OCI-LY1 (cell line): Measurements from ENCODE around the gene BLVRA.

Experiments
- H2AFZ ChIP-seq: fragments of 200-600 bp; sonication (generic), shearing (Covaris generic); 2 replicates; pipeline ENCODE4 v1.6.0; 2014; ENCODE audit warnings: antibody characterized with exemption, mild to moderate bottlenecking, low read length
- H3F3A ChIP-seq: fragments of 200-600 bp; sonication (generic), shearing (Covaris generic); 2 replicates; pipeline ENCODE4 v1.6.0; 2014; ENCODE audit warnings: mild to moderate bottlenecking, antibody characterized with exemption, low read length, moderate library complexity; ENCODE audit not compliant: insufficient read depth
- H3K27ac ChIP-seq: fragments of 200-600 bp; sonication (generic); 2 replicates; pipeline ENCODE4 v1.5.1; 2014; ENCODE audit warnings: low read length, mixed run types, mild to moderate bottlenecking, low read depth; ENCODE audit not compliant: poor library complexity, severe bottlenecking
- H3K27me3 ChIP-seq: fragments of 200-600 bp; sonication (generic); 2 replicates; pipeline ENCODE4 v1.6.0; 2014; ENCODE audit warnings: antibody characterized with exemption, mild to moderate bottlenecking, low read length, moderate library complexity; ENCODE audit not compliant: insufficient read depth
- H3K36me3 ChIP-seq: fragments of 200-600 bp; sonication (generic); 2 replicates; pipeline ENCODE4 v1.6.1; 2014; ENCODE audit warnings: mild to moderate bottlenecking, antibody characterized with exemption, low read length, moderate library complexity, mixed read lengths; ENCODE audit not compliant: insufficient read depth
- H3K4me1 ChIP-seq: fragments of 200-600 bp; sonication (generic); 2 replicates; pipeline ENCODE4 v1.5.1; 2014; ENCODE audit warnings: mild to moderate bottlenecking, low read length, moderate library complexity; ENCODE audit not compliant: insufficient read depth, severe bottlenecking
- H3K4me2 ChIP-seq: fragments of 200-600 bp; sonication (generic), shearing (Covaris generic); 2 replicates; pipeline ENCODE4 v1.6.1; 2014; ENCODE audit warnings: low read length
- H3K4me3 ChIP-seq: fragments of 200-600 bp; sonication (generic); 2 replicates; pipeline ENCODE4 v1.5.1; 2014; ENCODE audit warnings: low read length, low read depth, mild to moderate bottlenecking, mixed read lengths; ENCODE audit not compliant: poor library complexity, severe bottlenecking
- H3K79me2 ChIP-seq: fragments of 200-600 bp; shearing (Covaris generic); 2 replicates; pipeline ENCODE4 v1.6.1; 2016; ENCODE audit warnings: mixed run types, low read length, mixed read lengths; ENCODE audit not compliant: insufficient read depth
- H3K9ac ChIP-seq: fragments of 200-600 bp; sonication (generic), shearing (Covaris generic); 2 replicates; pipeline ENCODE4 v1.6.1; 2014; ENCODE audit warnings: mild to moderate bottlenecking, low read length, mixed read lengths
- H3K9me2 ChIP-seq: fragments of 200-600 bp; sonication (generic), shearing (Covaris generic); 2 replicates; pipeline ENCODE4 v1.6.1; 2014; ENCODE audit warnings: low read depth, mild to moderate bottlenecking, low read length, mixed read lengths
- H3K9me3 ChIP-seq: fragments of 200-600 bp; shearing (Covaris generic); 2 replicates; pipeline ENCODE4 v1.6.1; 2014; ENCODE audit warnings: low read length, mixed read lengths
- H4K20me1 ChIP-seq: fragments of 200-600 bp; sonication (generic), shearing (Covaris generic); 2 replicates; pipeline ENCODE4 v1.6.0; 2016; ENCODE audit warnings: mild to moderate bottlenecking, low read length; ENCODE audit not compliant: insufficient read depth
- EZH2 ChIP-seq: fragments of 200-600 bp; sonication (generic), shearing (Covaris generic); IDR thresholded peaks from 2 replicates; pipeline ENCODE4 v1.8.0; 2017; ENCODE audit warnings: borderline replicate concordance, mixed run types, mild to moderate bottlenecking, antibody characterized with exemption, low read length, moderate library complexity, mixed read lengths
- TF ChIP-seq, protein P1 (sequence below): fragments of 200-600 bp; sonication (generic), shearing (Covaris generic); IDR thresholded peaks from 2 replicates; pipeline ENCODE4 v1.5.1; 2017; ENCODE audit warnings: mild to moderate bottlenecking, antibody characterized with exemption, low read length, moderate library complexity, mixed read lengths

Gene BLVRA

DNA sequence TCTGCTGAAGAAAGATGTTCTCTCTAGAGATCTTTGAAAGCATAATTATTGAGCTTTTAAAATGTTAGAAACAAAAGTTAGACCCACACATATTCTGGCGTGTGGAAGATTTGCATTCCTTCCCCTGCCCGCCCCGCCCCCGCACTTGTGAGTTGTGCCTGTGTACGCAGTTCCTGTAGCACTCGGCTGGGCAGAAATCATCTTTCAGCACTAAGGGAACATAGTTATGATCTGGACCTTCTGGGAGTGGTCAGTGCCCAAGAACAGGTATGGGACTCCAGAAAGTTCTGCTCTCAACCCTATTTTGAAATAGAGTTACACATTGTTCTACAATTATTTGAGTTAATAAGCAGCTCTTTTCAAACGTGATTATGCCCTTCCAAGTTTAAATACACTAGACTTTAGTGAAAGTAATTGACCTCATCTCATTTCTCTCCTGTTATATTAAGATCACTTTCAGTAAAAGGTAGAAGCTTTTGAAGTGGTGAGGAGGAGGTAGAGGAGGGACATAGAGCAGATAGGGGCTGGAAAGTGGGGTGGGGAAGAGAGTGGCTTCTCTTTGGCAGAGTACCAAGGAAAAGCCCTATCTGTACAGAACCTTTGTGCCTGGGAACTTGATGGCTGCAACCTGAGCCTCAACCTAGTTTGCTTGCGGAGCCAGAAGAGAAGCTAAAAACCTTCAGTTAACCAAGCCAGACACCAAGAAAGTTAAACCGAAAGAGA lies 5.7 kb downstream of the BLVRA start:
- Histone ChIP-seq H3K4me2 (peak overlapping the region; percentile 10; the same call in 1 of the 2 replicates), H3K4me1 (peaks cover 13% of the 10 kb centered on the region), H3K4me3 (no peak overlapping the region), H3K79me2 (no peaks in the 10 kb centered on the region), H4K20me1 (no peaks in the 10 kb centered on the region), H3F3A (no peaks in the 10 kb centered on the region), H3K36me3 (no peaks in the 10 kb centered on the region), H3K27me3 (no peaks in the 10 kb centered on the region), H2AFZ (no peak overlapping the region), H3K27ac (no peak overlapping the region), H3K9ac (no peak overlapping the region), H3K9me3 (no peaks in the 10 kb centered on the region), H3K9me2 (no peaks in the 10 kb centered on the region)
- TF ChIP-seq EZH2 = no peak
- TF ChIP-seq, protein P1, sequence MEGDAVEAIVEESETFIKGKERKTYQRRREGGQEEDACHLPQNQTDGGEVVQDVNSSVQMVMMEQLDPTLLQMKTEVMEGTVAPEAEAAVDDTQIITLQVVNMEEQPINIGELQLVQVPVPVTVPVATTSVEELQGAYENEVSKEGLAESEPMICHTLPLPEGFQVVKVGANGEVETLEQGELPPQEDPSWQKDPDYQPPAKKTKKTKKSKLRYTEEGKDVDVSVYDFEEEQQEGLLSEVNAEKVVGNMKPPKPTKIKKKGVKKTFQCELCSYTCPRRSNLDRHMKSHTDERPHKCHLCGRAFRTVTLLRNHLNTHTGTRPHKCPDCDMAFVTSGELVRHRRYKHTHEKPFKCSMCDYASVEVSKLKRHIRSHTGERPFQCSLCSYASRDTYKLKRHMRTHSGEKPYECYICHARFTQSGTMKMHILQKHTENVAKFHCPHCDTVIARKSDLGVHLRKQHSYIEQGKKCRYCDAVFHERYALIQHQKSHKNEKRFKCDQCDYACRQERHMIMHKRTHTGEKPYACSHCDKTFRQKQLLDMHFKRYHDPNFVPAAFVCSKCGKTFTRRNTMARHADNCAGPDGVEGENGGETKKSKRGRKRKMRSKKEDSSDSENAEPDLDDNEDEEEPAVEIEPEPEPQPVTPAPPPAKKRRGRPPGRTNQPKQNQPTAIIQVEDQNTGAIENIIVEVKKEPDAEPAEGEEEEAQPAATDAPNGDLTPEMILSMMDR = no peak

DNA sequence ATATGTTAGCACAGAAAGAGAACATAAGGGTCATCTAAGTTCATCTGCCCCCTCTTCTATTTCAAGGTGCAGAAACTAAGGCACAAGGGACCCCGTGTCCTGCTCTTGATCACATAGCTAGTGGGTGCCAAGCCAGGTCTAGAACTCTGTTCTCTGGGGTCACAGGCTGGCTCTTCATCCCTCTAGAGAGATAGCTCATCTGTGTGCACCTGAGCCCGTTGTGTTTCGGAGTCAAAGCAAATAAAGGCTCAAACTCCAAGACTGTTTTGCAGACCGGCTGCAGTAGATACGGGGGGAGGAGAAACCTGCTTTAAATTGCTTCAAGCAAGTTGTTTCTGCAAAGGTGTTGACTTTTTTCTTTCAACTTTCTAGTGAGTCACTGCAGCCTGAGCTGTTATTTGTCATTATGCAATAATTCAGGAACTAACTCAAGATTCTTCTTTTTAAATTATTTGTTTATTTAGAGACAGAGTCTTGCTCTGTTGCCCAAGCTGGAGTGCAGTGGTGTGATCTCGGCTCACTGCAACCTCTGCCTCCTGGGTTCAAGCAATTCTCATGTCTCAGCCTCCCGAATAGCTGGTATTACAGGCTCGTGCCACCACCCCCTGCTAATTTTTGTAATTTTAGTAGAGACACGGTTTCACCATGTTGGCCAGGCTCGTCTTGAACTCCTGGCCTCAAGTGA lies 6.5 kb downstream of the BLVRA start:
- Histone ChIP-seq H3K4me2 (no peak overlapping the region; the same call in 1 of the 2 replicates), H3K4me3 (no peak overlapping the region), H3K79me2 (no peaks in the 10 kb centered on the region), H3K36me3 (no peaks in the 10 kb centered on the region), H3K9me2 (no peaks in the 10 kb centered on the region), H3K27me3 (no peaks in the 10 kb centered on the region), H2AFZ (no peak overlapping the region), H3K9me3 (no peaks in the 10 kb centered on the region), H3K9ac (no peak overlapping the region), H4K20me1 (no peaks in the 10 kb centered on the region), H3K27ac (no peak overlapping the region), H3F3A (no peaks in the 10 kb centered on the region), H3K4me1 (peaks cover 12% of the 10 kb centered on the region)
- TF ChIP-seq EZH2 = no peak
- TF ChIP-seq, protein P1 = no peak

DNA sequence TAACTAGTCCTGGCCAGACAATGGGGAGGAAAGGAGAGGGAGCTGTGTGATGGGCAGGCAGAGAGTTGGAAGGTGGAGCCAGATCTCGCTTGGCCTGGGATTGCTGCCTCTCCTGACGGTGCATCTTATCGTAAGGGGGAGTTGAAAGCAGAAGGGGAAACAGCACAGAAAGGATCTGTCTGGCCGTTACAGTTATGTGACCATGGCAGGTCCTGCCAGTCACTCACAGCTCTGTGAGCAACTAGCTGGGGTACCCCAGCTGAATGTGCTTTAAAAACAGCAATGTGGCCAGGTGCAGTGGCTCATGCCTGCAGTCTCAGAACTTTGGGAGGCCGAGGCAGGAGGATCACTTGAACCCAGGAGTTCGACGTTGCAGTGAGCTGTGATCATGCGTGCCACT lies 8.1 kb downstream of the BLVRA start:
- no peak overlapping the region for H3K27ac ChIP-seq
- no peaks in the 10 kb centered on the region for H3K9me2 ChIP-seq
- no peaks in the 10 kb centered on the region for H3K9me3 ChIP-seq
- no peaks in the 10 kb centered on the region for H3K27me3 ChIP-seq
- no peak overlapping the region for H3K4me3 ChIP-seq
- H3K79me2 ChIP-seq = no peaks in the 10 kb centered on the region
- H3F3A ChIP-seq = no peaks in the 10 kb centered on the region
- peaks cover 12% of the 10 kb centered on the region for H3K4me1 ChIP-seq
- no peaks in the 10 kb centered on the region for H3K36me3 ChIP-seq
- H3K9ac ChIP-seq = no peak overlapping the region
- no peak overlapping the region for H2AFZ ChIP-seq
- no peaks in the 10 kb centered on the region for H4K20me1 ChIP-seq
- TF ChIP-seq, protein P1 = no peak
- TF ChIP-seq EZH2 = no peak
- no peak overlapping the region for H3K4me2 ChIP-seq
